ENCODE results near the gene MACROD2.

The MACROD2 gene

DNA sequence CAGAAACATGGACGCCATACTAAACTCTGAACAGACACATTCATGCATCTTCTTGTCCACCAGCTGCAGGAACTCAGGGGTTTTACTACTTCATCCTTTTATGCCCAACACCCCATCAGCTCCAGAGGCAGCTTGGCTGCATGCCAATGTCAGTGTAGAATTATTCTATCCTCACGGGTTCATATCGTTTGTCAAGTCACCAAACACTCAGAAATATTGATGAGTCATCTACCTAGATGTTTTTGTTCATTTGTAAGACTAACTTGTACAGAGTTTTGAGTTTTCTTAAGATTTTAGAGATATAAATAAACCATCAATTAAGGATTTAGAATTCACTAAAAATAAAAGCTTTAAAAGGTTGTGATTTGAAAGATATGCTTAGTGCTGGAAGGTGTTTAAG is 932.8 kb downstream of the MACROD2 start:
- no peak for DNase-seq

DNA sequence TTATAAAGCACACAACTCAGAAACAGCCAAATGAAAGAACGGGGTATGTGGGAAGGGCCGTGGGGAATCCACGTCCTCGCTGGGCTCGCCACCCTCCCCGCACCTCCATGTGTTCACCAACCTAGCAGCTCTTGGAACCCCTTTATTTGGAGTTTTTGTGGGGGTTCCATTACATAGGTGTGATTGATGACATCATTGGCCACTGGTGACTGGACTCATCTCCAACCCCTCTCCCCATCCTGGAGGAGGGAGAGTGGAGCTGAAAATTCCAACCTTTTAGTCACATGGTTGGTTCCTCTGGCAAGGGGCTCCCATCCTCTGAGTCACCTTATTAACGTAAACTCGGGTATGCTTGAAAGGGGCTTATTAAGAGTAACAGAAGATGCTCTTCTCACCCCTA is 934.1 kb downstream of the MACROD2 start:
- no peak for DNase-seq

DNA sequence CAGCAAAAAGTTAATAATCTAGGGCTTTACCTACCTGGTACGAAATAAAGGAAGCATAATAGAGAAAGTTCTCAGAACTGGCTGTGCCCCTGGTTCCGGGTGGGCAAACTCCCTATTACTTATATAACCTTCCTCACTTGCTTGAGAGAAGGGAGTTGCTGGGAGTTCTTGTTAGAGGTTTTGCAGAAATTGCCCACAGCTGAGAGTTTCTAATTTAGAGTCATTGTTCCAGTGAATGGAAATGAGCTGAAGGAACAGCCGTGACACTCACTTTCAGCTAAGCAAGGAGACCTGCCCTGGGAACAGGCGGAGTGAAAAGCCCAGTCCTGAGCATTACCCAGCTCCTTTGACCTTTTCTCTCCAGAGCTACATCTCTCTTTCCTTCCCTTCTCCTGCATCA is 936.7 kb downstream of the MACROD2 start:
- DNase-seq: no peak

DNA sequence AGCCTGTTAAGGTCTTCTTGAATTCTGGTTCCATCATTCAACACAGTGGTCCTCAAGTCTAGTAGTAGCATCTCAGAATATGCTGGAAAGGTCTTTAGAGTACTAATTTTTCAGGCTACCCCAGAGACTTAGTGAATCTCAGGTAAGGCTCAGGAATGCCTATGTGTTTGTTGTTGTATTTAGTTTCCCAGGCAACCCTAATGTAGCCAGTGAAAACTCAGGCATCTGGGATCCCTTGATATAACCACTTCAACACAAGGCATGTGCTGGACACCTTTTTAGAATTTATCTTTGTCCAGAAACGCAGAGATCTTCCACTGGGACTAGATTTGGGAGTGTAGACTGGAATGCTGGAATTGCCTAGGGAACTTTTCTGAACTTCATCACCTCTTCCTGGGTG is 940.0 kb downstream of the MACROD2 start:
- no peak for DNase-seq

DNA sequence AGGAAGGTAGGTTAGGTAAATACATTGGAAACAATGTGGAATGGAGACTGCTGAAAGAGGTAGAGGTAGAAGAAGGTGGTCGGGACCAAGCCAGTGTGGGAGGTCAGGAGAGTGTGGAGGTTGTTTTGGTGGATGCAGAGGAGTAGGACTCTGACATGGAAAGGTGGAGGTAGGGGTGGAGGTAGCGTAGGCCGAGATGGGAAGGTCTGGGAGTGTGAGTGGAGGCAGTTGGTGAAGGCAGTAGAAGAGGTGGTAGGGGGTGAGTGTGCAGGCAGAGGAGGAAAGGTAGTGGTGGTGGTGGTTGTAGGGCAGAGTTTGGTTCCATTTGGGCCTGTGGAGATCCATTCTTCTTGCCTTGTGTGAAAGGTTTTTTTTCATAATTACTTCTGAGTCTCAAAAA is 941.7 kb downstream of the MACROD2 start:
- DNase-seq: no peak

DNA sequence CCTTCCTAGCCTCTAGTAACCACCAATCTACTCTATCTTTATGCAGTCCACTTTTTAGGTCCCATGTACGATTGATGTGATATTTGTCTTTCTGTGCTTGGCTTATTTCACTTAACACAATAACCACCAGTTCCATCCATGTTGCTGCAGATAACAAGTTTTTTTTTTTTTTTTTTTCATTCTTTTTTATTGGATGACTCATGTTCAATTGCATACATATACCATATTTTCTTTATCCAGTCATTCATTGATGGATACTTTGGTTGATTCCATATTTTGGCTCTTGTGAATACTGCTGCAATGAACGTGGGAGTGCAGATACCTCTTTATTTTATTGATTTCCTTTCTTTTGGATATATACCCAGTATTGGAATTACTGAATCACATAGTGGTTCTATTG is 942.5 kb downstream of the MACROD2 start:
- DNase-seq: no peak

DNA sequence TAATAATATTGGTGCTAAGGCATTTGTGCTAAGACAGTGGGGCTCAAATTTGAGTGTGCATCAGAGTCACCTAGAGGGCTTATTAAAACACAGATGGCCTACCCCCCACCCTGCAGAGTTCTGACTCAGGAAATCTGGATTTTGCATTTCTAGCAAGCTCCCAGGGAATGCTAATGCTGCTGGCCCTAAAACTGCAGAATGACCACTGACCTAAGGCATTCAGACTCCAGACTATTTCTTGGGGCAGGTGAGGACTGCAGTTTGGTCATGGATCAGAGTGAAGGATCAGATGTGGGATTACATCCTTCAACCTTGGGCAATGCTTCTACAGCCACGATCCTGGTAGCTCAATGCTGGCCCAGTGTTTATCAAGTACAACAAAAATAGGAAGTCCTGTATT is 952.2 kb downstream of the MACROD2 start:
- DNase-seq: no peak

DNA sequence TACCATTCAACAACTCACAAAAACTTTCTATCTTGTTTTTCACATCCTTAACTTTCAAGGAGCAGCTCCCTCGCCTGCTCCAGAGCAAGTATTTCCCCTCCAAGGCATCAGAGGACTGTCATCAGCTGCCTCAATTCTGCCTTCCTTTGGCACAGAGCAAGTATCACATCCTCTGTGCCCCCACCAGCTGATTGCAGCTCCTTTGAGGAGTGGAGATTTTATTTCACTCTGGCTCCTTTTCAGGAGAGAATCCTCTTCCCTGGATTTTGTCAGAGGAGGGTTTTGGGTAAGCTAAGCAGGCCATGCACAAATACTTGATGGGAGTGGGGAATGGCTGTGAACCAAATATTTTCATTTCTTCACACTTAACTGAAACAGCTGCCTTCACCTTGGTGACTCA is 952.6 kb downstream of the MACROD2 start:
- no peak for DNase-seq

DNA sequence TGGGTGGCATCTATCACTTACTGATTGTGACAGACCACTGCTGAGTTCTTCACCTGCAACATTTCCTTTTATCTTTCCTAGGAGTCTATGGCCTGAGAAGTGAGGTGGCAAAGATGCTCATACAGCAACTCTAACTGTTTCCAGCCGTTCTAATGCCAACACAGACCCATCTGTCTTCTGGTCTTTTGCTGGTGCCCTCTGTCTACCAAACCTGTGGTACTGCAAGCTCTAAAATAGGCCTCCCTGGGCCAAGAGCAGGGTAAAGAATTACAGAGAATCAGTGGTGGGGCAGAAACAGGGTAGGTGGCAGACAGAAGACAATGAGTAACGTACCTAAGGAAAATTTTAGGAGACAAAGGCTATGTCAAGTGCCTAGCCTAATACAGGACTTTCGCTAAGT is 953.1 kb downstream of the MACROD2 start:
- DNase-seq: no peak

DNA sequence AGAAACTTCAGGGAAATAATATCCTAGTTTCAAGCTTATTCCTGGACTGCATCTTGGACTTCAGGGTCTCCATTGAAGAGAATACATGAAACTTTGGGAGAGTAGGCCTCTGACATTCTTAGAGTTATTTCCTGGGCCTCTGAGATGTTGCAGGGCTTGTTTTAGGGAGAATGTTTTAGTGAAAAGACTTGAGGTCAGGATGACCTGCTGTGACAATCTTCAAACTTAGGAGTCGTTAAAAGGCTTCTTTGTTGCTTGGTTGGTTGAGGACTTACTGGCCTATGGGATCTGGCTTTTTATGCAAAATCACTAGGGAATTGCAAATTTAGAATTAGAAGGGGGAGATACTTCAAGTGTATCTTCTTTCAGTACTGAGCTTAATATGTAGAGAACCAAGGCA is 955.3 kb downstream of the MACROD2 start:
- no peak for DNase-seq

DNA sequence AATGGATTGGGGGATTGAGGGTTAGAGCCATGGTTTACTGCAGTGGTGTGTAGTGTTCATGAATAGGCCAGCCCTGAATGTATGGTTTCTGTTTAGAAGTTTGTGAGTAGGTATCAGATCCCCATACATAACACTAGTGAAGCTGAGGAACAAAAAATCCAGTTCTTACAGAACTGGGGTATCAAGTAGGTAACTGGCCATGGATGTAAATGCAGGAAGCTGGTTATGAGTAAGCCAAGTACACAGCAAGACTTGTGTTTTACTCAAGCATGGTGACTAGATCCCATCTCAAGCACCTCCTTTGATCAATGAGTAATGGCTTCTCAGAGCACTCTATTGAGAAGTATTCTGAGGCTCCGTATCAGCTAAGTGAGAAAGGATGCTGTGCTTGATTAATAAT is 955.8 kb downstream of the MACROD2 start:
- no peak for DNase-seq

DNA sequence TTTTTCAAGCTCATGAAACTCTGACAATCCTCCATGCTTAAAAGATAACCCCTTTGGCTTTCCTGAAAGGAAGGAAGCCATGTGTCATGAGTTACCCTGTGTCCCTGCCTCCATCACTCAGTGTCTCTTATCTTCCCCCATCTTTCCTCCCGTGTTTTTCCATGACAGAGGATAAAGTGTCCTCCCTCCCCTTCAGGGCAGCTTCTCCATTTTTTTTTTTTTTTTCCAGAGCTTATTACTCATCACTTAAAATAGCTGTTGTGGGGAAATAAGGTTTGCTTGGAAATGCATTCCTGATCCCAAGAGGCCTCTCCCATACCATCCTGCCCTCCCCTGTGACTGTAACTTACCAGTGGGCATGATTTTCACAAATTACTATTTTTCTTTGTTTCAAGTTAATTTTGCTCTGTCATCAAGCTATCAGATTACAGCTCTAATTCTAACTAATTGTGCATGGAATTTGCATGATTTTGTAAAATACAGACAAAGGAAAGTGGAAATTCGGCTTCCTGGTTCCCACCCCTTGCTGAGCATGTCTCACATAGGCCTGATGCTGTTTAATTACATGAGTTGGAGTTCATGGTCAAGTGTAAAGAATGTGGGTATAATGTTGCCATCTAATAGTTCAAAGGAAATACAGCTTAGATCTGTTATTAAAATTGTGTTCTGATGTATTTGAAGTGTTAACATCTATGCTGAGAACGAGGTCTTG is 956.5 kb downstream of the MACROD2 start:
- DNase-seq: no peak

DNA sequence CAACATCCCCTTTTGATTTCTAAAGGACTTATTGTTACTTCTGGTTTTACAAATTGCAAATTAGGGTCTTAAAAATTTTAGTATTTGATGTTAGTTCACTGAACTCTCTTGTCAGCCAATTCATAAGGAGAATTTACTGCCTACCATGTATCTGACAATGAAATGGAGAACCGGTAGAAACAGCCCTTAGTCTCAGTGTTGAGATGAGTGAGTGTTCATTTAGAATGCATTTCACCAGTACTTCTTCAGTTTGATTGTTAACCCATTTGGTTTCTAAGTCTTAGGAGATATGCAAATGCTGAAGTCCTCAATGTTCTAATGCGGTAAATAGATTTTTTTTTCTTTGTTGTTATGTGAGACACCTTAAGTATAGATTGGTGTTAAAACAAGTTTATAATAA is 958.4 kb downstream of the MACROD2 start:
- DNase-seq: no peak

DNA sequence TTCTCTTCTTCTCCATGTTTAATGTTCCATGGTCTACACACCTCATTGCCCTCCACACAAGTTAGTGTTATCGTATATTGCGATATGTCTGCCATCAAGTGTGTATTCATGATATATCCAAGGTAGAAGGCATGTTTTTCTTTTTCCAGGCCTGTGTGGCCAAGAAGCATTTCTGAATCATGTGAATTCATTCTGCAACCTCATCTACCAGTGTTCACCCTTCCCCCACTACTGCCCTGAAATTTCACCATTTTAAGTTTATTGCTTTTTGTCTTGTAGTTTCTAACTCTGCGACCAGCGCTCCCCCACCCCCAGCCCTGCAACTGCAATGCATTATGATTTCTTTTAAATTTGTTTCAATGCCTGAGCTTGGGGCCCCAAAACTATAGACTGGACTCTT is 960.1 kb downstream of the MACROD2 start:
- DNase-seq: no peak

DNA sequence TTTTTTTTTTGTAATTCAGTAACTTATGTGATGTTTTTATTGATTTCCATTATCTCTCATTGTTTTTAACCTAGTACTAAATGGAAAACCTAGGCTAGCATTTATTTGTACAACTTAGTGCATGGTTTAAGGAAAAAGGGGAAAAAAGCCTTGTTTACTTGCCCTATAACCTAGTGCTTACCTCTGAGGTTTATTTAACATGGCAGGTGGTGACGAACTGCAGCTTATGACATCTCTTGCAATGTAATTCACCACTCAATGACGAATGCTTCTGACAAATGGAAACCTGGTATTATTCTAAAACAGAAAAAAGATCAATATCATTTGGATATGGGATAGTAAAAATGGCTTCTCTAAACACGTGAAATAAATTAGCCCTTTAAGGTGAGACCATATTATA is 960.7 kb downstream of the MACROD2 start:
- no peak for DNase-seq

DNA sequence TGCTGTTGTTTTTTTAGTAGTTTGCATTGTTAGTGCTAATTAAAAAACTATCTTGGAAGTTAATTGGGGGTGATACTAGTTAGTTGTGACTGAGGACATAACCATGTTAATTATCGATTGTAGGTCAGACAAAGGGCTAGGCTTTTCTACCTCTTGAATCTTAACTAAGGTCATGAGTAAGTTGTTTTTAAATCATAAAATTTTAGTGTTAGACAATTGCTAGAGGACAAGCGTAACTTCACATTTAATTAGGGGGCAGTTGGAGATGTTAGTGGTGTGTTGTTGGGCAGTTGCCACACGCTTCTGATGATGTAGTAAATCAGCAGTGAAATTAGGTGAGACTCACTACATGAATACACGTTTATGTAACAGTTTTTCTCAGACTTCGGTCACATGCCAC is 961.2 kb downstream of the MACROD2 start:
- DNase-seq: no peak

DNA sequence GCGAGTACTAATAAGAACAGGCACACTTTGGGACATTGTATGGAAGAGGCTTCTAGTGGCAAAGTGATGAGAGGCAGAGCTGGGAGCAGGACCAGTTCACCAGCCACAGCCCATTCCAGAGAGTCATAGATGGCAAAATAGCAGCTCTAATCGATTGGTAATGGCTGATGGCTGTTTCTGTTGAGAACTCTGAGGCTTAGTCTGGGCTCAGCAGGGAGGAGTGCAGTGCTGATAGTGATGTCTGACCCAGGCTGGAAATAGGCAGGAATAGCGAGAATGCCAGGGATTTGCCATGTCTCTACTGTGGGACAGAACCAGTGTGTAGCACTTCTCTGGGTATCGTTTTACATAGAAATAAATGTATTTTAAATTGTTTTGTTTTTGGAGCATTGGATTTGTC is 962.1 kb downstream of the MACROD2 start:
- no peak for DNase-seq

DNA sequence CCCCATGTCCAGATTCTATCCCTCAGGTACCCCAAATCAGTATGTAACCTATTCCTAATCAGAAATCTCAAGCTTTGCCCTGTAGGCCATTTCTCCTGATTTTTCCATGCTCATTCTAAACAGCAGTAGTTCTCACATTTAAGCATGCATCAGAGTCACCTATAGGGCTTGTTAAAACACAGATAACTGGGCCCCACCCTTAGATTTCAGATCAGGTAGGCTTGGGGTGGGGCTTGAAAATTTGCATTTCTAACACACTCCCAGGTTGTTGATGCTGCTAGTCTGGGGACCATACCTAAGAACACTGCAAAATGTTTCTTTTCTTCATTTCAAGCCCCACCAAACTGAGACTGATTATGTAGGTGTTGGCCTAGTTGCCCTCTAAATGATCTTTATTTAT is 963.3 kb downstream of the MACROD2 start:
- no peak for DNase-seq

DNA sequence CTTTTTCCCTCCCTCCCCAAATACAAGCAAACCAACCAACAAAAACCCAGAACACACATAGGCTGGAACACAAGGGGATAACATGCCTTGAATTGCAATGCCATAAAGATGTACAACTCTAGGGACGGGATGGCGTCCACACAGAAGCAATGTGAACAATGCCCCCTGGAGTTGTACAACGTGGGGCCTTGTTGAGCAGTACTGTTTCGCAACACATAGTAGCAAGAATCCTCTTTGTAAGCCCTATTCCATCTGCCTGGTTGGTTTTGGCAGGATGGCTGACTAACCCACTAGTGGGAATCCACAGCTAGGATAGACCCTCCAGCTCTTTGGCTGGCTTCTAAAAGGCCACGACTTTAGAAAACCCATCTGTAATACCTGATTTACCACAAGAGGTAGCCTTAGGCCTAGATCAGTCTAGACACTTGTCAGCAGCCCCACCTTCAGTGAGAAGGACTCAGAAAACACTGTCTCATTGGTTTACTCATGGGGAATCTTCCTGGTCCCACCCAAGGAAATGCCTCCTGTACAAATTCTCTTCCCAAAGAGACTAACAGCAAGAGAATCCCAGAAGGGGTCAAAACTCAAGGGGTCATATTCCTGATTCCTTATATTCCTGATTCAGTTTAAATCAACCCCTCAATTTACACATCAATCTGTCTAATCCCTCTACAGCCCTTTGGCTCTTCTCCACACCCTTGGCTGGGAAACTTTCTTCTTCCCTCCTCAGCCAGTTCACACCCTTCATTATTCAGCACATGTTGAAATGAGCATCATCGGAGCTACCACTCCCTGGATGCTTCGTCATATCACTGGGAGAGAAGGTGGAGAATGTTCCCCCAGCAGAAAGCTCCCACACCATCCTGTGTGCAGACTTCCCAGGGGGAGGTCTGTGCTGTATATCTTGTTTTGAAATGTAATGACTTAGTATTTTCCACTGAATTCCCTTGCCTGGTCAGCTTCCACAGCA is 964.5 kb downstream of the MACROD2 start:
- no peak for DNase-seq

DNA sequence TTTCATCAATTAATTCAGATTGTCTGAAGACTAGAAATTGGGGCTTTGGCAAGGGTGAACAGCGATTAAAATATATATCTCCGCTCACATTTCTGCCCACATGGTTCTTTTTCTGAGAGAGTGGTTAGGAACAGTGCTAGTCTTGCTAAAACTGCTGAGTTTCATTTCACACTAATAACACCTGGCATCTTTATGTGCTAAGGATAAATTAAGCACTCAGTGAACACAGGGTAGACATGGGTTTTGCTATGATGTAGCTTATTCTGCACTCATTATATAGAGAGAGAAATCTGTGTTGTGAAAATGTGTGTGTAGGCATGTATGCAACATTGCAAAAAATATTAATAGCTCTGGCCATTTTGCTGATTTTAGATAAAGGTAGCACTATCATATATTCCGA is 965.5 kb downstream of the MACROD2 start:
- DNase-seq: no peak

DNA sequence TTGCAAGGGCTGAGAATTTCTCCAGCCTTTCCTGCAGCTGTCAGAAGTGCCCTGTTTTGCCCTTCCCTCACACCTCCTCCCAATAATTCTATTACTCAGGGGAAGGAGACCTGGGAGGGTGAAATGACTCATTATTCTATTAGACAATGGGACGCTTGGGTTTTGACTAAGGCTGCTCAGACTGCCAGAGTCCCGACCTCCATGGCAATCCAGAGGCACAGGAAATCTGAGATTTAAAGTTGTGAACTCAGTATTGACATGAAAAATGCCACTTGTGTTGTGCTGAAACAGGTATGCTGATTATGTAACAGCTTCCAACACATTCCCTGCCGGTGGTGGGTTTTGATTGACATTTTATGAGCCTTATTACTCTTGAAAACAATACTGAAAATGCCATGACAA is 967.9 kb downstream of the MACROD2 start:
- DNase-seq: no peak

DNA sequence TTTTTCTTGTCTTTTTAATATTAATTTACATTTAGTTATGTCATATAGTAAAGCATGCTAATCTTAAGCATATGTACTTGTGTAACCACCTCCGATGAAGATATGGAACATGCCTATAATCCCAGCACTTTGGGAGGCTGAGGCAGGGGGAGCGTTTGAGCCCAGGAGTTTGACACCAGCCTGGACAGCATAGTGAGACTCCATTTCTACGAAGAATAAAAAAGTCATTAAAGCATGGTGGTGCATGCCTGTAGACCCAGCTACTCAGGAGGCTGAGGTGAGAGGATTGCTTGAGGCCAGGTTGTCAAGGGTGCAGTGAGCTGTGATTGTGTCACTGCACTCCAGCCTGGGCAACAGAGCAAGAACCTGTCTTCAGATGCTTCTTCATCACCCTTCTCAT is 970.9 kb downstream of the MACROD2 start:
- no peak for DNase-seq

DNA sequence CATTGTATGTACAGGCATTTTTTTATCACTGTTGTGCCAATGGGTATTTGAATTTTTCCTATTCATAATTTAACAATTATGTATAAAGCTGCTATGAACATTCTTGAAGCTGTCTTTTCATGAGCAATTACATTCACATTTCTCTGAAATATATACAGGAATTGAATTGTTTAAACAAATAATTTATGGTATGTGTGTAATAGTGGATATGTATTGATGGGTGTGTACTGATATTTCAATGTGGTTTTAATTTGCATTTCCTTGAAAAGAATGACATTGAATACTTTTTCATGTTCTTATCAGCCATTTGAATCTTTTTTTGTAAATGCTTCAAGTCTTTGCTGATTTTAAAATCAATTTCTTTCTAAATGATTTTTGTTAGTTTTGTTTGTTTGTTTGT is 971.5 kb downstream of the MACROD2 start:
- DNase-seq: no peak

DNA sequence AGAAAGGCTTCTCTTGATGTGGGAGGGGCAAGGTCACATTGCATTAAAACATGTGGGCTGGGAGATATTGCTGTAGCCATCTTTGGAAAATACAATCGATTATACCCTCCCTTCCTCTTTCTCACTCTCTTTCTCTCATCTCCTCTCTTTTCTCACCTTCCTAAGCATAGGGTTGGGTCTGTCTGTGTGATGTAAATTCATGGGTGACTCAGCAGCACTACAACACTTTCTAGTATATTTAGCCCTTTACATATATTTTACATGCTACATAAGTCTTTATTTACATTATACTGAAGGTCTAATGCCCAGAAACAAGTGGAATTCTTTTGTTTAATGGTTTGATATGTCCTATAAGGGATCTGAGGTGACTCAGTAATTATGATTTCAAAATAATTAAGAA is 976.9 kb downstream of the MACROD2 start:
- DNase-seq: no peak

All from central memory CD4-positive, alpha-beta T cell (primary cell).